Measurements from ENCODE around the gene FBXW4.
"Not testable (repeated sequence)": the region's sequence is repeated elsewhere in the genome, so short reads cannot be mapped to it uniquely, and the experiment has no call there.

The FBXW4 gene

DNA sequence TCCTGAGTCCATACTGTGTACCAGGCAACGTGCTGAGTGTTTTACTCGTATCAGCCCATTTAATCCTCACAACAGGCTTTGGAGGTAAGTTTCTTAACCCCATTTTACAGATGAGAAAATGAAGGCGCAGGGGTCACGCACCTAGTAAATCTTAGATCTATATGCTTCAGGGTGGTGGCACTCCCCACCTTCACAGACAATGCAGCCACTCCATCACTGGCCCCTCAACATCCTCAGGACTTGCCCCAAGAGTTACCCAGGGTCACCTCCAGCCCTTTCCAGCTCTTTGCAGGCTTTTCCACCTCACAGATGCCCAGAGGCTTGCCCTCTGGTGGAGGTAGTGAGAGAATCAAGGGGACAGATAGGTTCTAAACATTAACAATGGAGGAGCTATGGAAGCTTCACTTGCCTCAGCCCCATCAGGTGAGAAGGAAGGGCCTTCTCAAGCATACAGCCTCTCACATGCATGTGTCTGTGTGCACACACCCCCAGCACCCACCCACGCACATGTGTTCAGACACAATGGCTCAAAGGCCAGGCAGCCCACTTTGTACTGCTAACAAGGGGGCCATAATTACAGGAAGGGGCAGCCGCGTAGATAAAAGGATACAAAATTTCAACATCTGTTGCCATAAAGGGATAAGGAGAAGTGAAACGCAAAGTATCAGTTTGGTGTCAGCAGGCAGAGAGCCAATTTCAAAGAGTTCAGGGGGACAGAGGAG, 77.7 kb downstream of the FBXW4 start:
- peak; percentile 28 for DNase-seq (ENCODE audit: low read depth)

DNA sequence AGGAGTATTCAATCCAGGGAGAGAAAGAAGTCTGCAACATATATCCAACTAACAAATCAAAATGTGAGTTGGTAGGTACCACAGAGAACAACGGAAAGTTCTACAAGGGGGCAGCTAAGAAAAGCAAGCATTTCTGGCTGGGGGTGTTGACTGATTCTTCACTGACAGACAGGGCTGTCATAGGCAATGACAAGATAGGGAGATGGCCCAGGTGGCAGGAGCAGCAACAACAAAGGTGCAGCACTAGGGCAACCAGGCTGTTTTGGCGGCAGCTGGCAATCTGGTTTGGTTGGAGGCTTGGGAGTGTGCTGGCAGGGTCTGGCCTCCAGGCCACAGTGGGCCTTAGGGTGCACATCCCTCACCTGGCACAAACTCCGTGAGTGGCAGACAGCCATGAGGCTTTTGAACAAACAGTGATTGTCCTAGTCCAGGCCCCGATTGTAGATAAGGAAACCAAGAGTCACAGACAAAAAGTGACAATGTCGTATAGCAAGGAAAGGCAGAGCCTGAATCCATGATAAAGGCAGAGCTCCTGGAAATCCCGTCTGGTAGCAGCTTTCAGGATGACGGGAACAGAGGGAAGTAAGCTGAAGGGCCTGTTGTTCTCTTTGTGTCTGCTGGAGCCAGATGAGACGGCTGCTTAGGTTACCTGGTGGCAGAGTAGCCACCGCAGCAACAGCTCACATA, 78.4 kb downstream of the FBXW4 start:
- DNase-seq (ENCODE audit: low read depth) = no peak

- no peak for DNase-seq (ENCODE audit: low read depth)
Measured at GRCh38 chr10:101615525-101616116, 79.3 kb downstream of the FBXW4 start.

DNA sequence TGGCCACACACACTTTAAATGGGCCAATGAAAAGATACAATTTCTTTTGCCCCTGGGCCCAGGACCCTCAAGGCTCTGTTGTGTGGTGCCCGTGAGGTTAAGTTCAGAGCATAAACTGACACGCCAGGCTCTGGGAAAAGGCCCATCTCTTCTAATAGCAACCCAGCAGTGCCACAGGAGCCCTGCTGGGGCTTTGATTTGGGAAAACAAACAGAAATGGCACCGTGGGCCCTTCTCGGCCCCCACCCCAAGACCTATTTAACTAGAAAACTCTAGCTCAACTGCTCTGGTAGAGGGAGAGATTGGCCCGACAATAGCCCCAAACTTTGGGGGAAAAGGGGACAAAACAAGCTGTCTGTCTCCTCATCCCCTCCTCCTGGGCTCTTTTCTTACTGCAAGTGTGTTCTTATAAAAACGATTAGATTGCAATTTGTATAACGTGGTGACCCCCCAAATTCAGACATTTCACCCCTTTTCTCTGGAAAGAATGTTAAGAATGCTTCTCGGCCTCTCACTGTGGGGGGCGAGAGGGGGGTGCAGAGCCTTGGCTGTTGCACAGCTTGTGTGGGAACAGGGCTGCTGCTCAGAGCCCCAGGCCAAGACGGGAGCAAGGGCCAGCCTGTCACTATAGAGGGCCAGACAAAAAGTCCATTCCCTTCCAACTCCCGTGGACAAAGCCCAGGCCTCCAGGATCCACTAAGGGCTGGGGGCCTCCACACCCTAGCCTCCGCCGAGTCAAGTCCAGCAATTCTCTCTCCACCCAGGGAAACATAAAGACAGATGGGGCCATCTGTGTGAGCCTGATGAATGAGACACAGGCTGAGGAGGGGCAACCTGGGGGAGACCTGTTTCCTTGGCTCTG, 80.1 kb downstream of the FBXW4 start:
- no peak for DNase-seq (ENCODE audit: low read depth)

- no peak for DNase-seq (ENCODE audit: low read depth)
Measured at GRCh38 chr10:101613646-101614045, 81.3 kb downstream of the FBXW4 start.

- DNase-seq (ENCODE audit: low read depth) = no peak
Measured at GRCh38 chr10:101612872-101613271, 82.1 kb downstream of the FBXW4 start.

- no peak for DNase-seq (ENCODE audit: low read depth)
Measured at GRCh38 chr10:101612086-101612485, 82.9 kb downstream of the FBXW4 start.

- DNase-seq (ENCODE audit: low read depth) = peak; percentile 54
Measured at GRCh38 chr10:101611096-101611905, 83.7 kb downstream of the FBXW4 start.

GRCh38 chr10:101609481-101609880, 85.5 kb downstream of the FBXW4 start:
- DNase-seq (ENCODE audit: low read depth) = peak; percentile 37

DNA sequence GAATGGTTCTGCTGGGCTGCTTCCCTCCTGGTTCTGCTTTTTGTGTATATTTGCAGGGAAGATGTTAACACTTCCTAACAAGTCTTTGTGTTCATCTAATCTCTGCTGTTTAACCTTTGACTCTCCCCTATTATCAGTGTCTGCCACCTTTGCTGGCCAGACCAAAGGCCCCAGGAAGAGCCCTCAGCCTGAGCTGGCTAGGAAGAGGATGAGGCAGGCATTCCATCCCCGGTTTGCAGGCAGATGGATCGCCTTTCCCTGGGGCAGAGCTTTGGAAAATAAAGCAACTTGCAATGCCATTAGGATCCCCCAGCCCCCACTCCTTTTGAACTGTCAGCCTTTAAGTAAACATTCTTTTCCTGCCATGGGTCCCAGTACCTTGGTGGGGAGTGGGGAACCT, 87.8 kb downstream of the FBXW4 start:
- no peak for DNase-seq (ENCODE audit: low read depth)

GRCh38 chr10:101602761-101603398, 92.1 kb downstream of the FBXW4 start:
- DNase-seq (ENCODE audit: low read depth) = peak; percentile 84

DNA sequence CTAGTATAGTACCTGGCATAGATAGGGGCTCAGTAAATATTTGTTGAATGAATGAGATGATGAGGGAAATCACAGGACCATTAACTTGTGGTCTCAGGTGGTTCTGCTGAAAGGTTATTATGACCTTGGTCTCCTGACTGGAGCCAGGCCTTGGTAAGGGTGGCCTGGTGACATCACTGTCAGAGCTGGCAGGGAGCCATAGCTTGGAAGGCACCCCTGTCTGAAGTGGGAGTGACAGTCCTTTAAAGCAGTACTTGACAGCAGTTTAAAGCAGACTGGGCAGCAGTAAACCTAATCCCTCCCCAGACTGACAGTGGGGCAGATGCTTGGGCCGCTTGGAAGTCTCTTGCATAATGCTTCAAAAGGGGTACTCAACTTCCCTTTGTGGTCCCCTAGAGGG, 93.4 kb downstream of the FBXW4 start:
- DNase-seq (ENCODE audit: low read depth) = no peak

GRCh38 chr10:101597091-101597900, 97.7 kb downstream of the FBXW4 start:
- no peak for DNase-seq (ENCODE audit: low read depth)

DNA sequence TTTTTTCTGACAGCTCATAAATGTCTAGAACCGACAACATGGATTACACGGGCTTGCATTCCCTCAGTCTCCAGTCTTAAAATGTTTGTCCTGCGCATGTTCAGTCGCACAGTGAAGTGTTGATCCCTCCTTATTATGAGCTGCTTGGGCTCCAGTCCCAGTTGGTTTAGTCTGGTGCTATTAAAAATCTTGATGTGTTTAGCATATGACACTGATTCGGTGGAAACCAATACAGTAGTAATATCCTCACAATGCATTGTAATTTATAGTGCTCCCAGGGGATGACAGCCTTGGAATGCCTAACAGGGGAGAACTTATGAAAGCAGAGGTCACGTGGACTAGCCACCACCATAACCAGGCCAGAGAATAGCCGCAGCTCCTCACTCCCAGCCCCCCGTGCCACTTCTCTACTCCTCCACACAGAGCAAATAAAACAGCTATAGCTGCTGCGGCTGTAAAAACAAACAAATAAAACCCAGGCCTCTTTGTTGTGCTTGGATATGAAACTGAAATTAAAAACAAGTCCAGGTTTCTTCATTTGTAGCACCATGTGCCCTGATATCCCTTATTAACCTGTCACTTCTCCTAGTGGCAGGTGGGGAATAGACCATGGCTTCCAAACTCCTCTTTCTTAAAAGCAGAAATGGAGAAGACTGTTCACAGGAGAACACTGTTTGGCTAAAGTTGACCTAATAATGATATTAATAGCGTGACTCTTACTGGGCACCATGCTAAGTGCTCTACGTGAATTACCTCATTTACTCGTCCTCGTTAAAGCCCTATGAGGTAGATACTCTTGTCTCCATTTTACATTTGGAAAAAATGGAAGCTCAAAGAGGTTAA, 99.2 kb downstream of the FBXW4 start:
- DNase-seq (ENCODE audit: low read depth) = no peak

GRCh38 chr10:101593331-101593730, 101.6 kb downstream of the FBXW4 start:
- DNase-seq (ENCODE audit: low read depth) = not testable (repeated sequence)

GRCh38 chr10:101588879-101589278, 106.1 kb downstream of the FBXW4 start:
- DNase-seq (ENCODE audit: low read depth) = peak; percentile 72

DNA sequence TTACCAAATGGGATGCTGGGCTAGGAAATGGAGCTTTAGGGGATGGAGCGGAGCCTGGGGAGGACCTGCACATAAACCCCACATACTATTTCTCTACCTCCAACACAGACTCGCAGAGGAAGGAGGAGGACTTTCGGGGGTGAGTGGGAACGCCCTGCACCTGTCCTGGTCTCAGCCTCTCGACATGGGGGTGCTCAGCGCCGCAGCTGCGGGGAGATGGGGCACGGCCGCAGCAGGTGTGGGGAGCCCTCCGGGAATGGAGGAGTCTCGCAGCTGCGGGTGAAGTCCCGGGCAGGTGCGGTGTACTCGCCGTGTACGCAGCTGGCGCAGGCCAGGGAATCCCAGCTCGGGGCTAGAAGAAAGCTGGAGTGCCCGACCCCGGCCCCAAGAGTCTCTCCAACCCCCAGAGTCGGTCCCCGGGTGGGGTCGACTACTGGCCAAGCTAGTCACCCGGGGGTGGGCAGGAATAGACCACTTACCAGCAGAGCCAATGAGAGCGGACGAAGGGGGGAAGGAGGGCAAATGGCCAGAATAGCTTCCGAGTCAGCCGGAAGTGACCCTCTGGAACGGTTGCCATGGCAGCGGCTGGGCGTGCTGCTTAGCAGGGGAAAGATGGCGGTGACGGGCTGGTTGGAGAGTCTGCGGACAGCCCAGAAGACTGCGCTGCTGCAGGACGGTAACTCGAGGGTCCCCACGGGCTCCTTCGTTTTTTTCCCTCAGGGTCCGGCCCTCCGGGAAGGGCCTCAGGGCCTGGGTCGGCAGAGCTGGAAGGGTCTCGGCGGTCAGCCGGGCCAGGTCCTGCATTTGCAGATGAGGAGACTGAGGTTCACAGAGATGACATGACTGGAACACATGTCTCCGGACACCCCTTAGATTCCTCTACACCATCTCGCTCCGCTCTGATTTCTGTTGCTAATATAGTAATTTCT, 107.0 kb downstream of the FBXW4 start, which contains the start of the genes DPCD and POLL:
DPCD (plus strand) TSS at position 597 of the 929 bp plus-strand sequence; CDS start at position 613, 16 bp downstream.
POLL (minus strand) TSS at position 533 of the 929 bp plus-strand sequence. CDS start 897 bp downstream, outside the sequence.
- DNase-seq (ENCODE audit: low read depth) = peak; percentile 97

DNA sequence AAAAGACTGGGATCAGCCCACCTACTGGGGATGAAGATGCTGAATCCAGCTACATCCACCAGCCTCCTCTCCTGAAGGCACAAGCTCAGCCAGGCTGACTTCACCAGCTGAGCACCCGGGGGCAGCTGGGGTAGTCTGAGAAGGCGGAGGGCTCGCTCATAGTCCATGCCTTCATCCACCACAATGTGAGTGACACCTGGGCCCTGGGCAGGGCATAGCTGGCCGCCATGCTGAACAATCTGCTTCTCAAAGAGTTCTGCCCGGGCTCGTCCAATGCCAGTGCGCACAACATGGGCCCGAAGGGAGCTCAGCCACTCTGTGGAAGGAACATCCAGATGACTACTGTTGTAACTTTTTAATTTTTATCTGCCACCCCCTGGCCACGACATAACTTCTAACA, 109.1 kb downstream of the FBXW4 start:
- no peak for DNase-seq (ENCODE audit: low read depth)
